K562 (cell line): ENCODE results near the gene SLC35F2. TPM values are rescaled to one million over a fixed set of nuclear protein-coding genes. Genes with fewer than 3 reads are reported as not detected.

Experiments
- ATAC-seq: fragments of 200-7000 bp; cut with Tn5 transposase; 3 replicates; pipeline ENCODE4 v1.9.1; 2020; ENCODE audit warnings: moderate library complexity
- BruUV-seq: library from RNA; stranded (reverse); fragments of 400-500 nt; replicated peaks from 2 replicates; lab custom pipeline; 2021; lab: Mats Ljungman, UMichigan
- CTCF ChIA-PET: fragments of 300-600 bp; formaldehyde crosslinking; extraction: SDS; loops from one replicate; lab custom pipeline; 2021; ENCODE audit warnings: low intra/inter-chr PET ratio; lab: Yijun Ruan, JAX
- POLR2A ChIA-PET: fragments of 300-600, 350-650 bp; sonication (Branson Sonifier 250); formaldehyde crosslinking; extraction: SDS; loops from one replicate; lab custom pipeline; 2021; ENCODE audit warnings: antibody characterized with exemption, inconsistent platforms; lab: Yijun Ruan, JAX
- DNase-seq, 4 experiments: peaks; one replicate each; pipeline versions ENCODE4 v3.0.0 to v3.0.0-alpha.2; 2011 to 2018; ENCODE audit warnings: low spot score in 3 of 4, mixed read lengths in 3 of 4; ENCODE audit errors: extremely low read depth in 1 of 4
- FAIRE-seq: peaks from 2 replicates; lab custom pipeline; 2011; peaks lifted over from hg19 to GRCh38; lab: Jason Lieb, UNC
- H2AFZ ChIP-seq: 2 replicates; pipeline ENCODE4 v1.6.0; 2011; ENCODE audit warnings: low read depth, low read length, control low read depth, inconsistent platforms
- H3K27ac ChIP-seq: fragments of 200-600 bp; 3 replicates; pipeline ENCODE4 v1.8.0; 2011; ENCODE audit warnings: low read depth, mild to moderate bottlenecking, control low read depth, inconsistent platforms, low read length, moderate library complexity, mixed read lengths; ENCODE audit errors: extremely low read depth
- H3K27me3 ChIP-seq, 2 experiments: fragments of 300-600 bp in 1 of 2; 2 replicates in 1 of 2; 3 replicates in 1 of 2; pipeline versions ENCODE4 v1.6.0 to v1.8.0; 2011; ENCODE audit warnings: inconsistent platforms in 2 of 2, low read length in 2 of 2, mild to moderate bottlenecking in 1 of 2, mixed read lengths in 1 of 2, moderate library complexity in 1 of 2; ENCODE audit not compliant: control insufficient read depth in 2 of 2, insufficient read depth in 2 of 2
- H3K36me3 ChIP-seq: fragments of 300-600 bp; 3 replicates; pipeline ENCODE4 v1.8.0; 2011; ENCODE audit warnings: mild to moderate bottlenecking, low read length, inconsistent platforms; ENCODE audit not compliant: control insufficient read depth, insufficient read depth
- H3K4me1 ChIP-seq, 2 experiments: fragments of 200-600 bp in 1 of 2; replicated peaks in 1 of 2; 2 replicates in 1 of 2; 3 replicates in 1 of 2; pipeline versions ENCODE4 v1.5.1 to v1.8.0; 2011; ENCODE audit warnings: inconsistent platforms in 2 of 2, low read length in 2 of 2, mild to moderate bottlenecking in 1 of 2, mixed read lengths in 1 of 2, moderate library complexity in 1 of 2; ENCODE audit not compliant: control insufficient read depth in 2 of 2, insufficient read depth in 2 of 2
- H3K4me2 ChIP-seq: 2 replicates; pipeline ENCODE4 v1.6.1; 2011; ENCODE audit warnings: low read length, control low read depth, inconsistent platforms, mixed read lengths; ENCODE audit not compliant: insufficient read depth
- H3K4me3 ChIP-seq: fragments of 200-600 bp; sonication (generic), shearing (Covaris generic); 2 replicates; pipeline ENCODE4 v1.5.1; 2016; ENCODE audit warnings: control low read depth, inconsistent platforms
- H3K79me2 ChIP-seq: fragments of 200-600 bp; 3 replicates; pipeline ENCODE4 v1.8.0; 2011; ENCODE audit warnings: low read length, inconsistent platforms; ENCODE audit not compliant: control insufficient read depth, insufficient read depth
- H3K9ac ChIP-seq, 2 experiments: 2 replicates each; pipeline versions ENCODE4 v1.6.0 to v1.6.1; 2011; ENCODE audit warnings: low read depth in 2 of 2, low read length in 2 of 2, control low read depth in 1 of 2, inconsistent platforms in 1 of 2, mild to moderate bottlenecking in 1 of 2, mixed read lengths in 1 of 2; ENCODE audit not compliant: insufficient read depth in 1 of 2
- H3K9me1 ChIP-seq: one replicate; pipeline ENCODE4 v1.6.0; 2011; ENCODE audit warnings: inconsistent platforms, mild to moderate bottlenecking, low read length, moderate library complexity; ENCODE audit not compliant: control insufficient read depth, insufficient read depth
- H3K9me3 ChIP-seq: replicated peaks from 2 replicates; pipeline ENCODE4 v1.5.1; 2011; ENCODE audit warnings: low read depth, low read length, inconsistent platforms; ENCODE audit not compliant: control insufficient read depth, insufficient read depth
- H4K20me1 ChIP-seq: replicated peaks from 2 replicates; pipeline ENCODE4 v1.6.1; 2011; ENCODE audit warnings: low read length, inconsistent platforms, mixed read lengths; ENCODE audit not compliant: control insufficient read depth, insufficient read depth
- ATF6 ChIP-seq: sonication (generic); formaldehyde crosslinking; IDR thresholded peaks from 2 replicates; pipeline ENCODE4 v1.4.0; 2020; ENCODE audit warnings: mild to moderate bottlenecking, missing genetic modification reagents
- BCL6 ChIP-seq: fragments of 250-450 bp; sonication (Bioruptor Pico); IDR thresholded peaks from 2 replicates; pipeline ENCODE4 v1.4.0; 2020
- FOXA3 ChIP-seq, 2 experiments: fragments of 450-650 bp in 1 of 2; sonication (generic) in 1 of 2; formaldehyde crosslinking; IDR thresholded peaks in 1 of 2; conservative IDR thresholded peaks in 1 of 2; 2 replicates each; pipeline versions ENCODE4 v1.4.0 to v1.8.0; 2020 to 2022; ENCODE audit warnings: mild to moderate bottlenecking in 2 of 2, missing genetic modification reagents in 1 of 2
- HNRNPUL1 ChIP-seq: fragments of 200-400 bp; formaldehyde crosslinking; IDR thresholded peaks from 2 replicates; pipeline ENCODE4 v1.6.1; 2017; ENCODE audit warnings: low read length
- MCM3 ChIP-seq: fragments of 450-650 bp; IDR thresholded peaks from 2 replicates; pipeline ENCODE4 v1.6.1; 2016
- NFXL1 ChIP-seq: fragments of 450-650 bp; formaldehyde crosslinking; IDR thresholded peaks from 2 replicates; pipeline ENCODE4 v1.4.0; 2021; ENCODE audit warnings: mild to moderate bottlenecking
- PHTF2 ChIP-seq: fragments of 250-450 bp; sonication (Bioruptor Pico); IDR thresholded peaks from 2 replicates; pipeline ENCODE4 v1.5.0; 2021; ENCODE audit warnings: mild to moderate bottlenecking
- PYGO2 ChIP-seq: fragments of 450-650 bp; IDR thresholded peaks from 2 replicates; pipeline ENCODE4 v1.6.1; 2016; ENCODE audit warnings: mild to moderate bottlenecking, missing genetic modification characterization, moderate library complexity, missing compliant biosample characterization
- RNF2 ChIP-seq: sonication (generic); IDR thresholded peaks from 2 replicates; pipeline ENCODE4 v1.6.1; 2016
- SMARCE1 ChIP-seq: fragments of 450-650 bp; IDR thresholded peaks from 2 replicates; pipeline ENCODE4 v1.7.1; 2016; ENCODE audit warnings: mild to moderate bottlenecking
- STAT6 ChIP-seq: sonication (generic); formaldehyde crosslinking; IDR thresholded peaks from 2 replicates; pipeline ENCODE4 v1.8.1; 2023; ENCODE audit warnings: mild to moderate bottlenecking, missing genetic modification reagents
- U2AF2 ChIP-seq: fragments of 200-400 bp; formaldehyde crosslinking; optimal IDR thresholded peaks from 2 replicates; pipeline ENCODE3; 2017; ENCODE audit warnings: low read depth, mild to moderate bottlenecking, low read length
- ZKSCAN8 ChIP-seq: fragments of 200-800 bp; sonication (Bioruptor generic); IDR thresholded peaks from 2 replicates; pipeline ENCODE4 v1.6.1; 2016; ENCODE audit warnings: missing genetic modification characterization, missing compliant biosample characterization
- ZNF124 ChIP-seq: sonication (generic); formaldehyde crosslinking; IDR thresholded peaks from 2 replicates; pipeline ENCODE4 v1.8.1; 2022; ENCODE audit warnings: missing genetic modification reagents
- ZNF282 ChIP-seq: sonication (generic); formaldehyde crosslinking; IDR thresholded peaks from 2 replicates; pipeline ENCODE4 v1.8.1; 2023; ENCODE audit warnings: missing genetic modification reagents
- WGBS: fragments of 100-300 bp; shearing (Covaris generic); methylation state at CpG from one replicate; pipeline ENCODE4 v1.1.6; 2016; ENCODE audit warnings: low coverage, mixed read lengths; ENCODE audit not compliant: insufficient coverage; ENCODE audit errors: missing lambda C conversion rate; 5-methylcytosine and 5-hydroxymethylcytosine counted together
- in situ Hi-C: fragments of 300-500 bp; cut with MboI; formaldehyde crosslinking; loops from 4 replicates; pipeline ENCODE4 v1.15.0; 2018; ENCODE audit warnings: inconsistent platforms, mixed read lengths
- intact Hi-C: fragments of 100-400 bp; cut with micrococcal nuclease; formaldehyde crosslinking; loops from 2 replicates; pipeline ENCODE4 v1.14.2; 2022
- polyA plus RNA-seq, 8 experiments: library from polyadenylated mRNA; depleted of rRNA in 4 of 8; stranded (reverse) in 5 of 8; unstranded in 3 of 8; fragments of >200 nt; fragmentation: Nextera tagmentation in 2 of 8; fragmentation: Illumina TruSeq in 1 of 8; extraction: Ambion mirVana in 2 of 8; extraction: Trizol in 1 of 8; gene quantifications; 2 replicates each; pipeline versions ENCODE4 v1.2.1 to v1.2.3, GENCODE V29; 2011 to 2014; ENCODE audit warnings: inconsistent platforms in 1 of 8, missing spikeins in 1 of 8
- total RNA-seq, 7 experiments: library from RNA; depleted of rRNA in 6 of 7; stranded (reverse); fragments of >200 nt in 6 of 7; fragmentation: Illumina TruSeq in 2 of 7; extraction: Trizol in 2 of 7; gene quantifications; 2 replicates each; pipeline versions ENCODE4 v1.2.1 to v1.2.3, GENCODE V29; 2011 to 2021; ENCODE audit warnings: low replicate concordance in 1 of 7

SLC35F2 gene
- total and polyA plus RNA-seq, 9 of the 15 experiments (the other 6 are each of a cell fraction or from before 2014, with no cell fraction given) = 28.6 to 63.9 (median 53.4) TPM

GRCh38 chr11:107849790-107850189 is 8.8 kb downstream of the SLC35F2 start:
- POLR2A ChIA-PET = interaction anchor here (0.8 to 1.2 kb wide), 2 partner anchors 9 kb away, joined by 3 to 5 read pairs; partner anchors contain the start of gene SLC35F2
- H3K36me3 ChIP-seq = peaks cover 17% of the 10 kb centered on the region; the same call in 1 of the 3 replicates
- no peaks in the 10 kb centered on the region for H3K27me3 ChIP-seq
- BruUV-seq = no TSS peak
- CTCF ChIA-PET = no interaction called here
- no peak overlapping the region for H3K27ac ChIP-seq
- H3K9me1 ChIP-seq = peaks cover 4% of the 10 kb centered on the region
- intact Hi-C loops (no loop called here), in situ Hi-C loops (no loop called here)
- no peak for FAIRE-seq
- H3K4me1 ChIP-seq = peaks cover 0 to 6% of the 10 kb centered on the region in 2 experiments; a peak in 3 of 5 replicates
- peak; percentile 55 for ATAC-seq
- peaks cover 83% of the 10 kb centered on the region for H3K79me2 ChIP-seq
- H3K4me3 ChIP-seq = no peak overlapping the region
- TF ChIP-seq ZKSCAN8 (no peak), SMARCE1 (no peak), NFXL1 (no peak), ZNF282 (CRISPR knock-in tag) (no peak), U2AF2 (no peak), RNF2 (no peak), PYGO2 (no peak)
- H3K9ac ChIP-seq = no peak overlapping the region; a peak in 1 of 4 replicates
- H3K9me3 ChIP-seq = no peaks in the 10 kb centered on the region
- no peak for DNase-seq
- H4K20me1 ChIP-seq = peaks cover 17% of the 10 kb centered on the region
- H2AFZ ChIP-seq = no peak overlapping the region
- no peak overlapping the region for H3K4me2 ChIP-seq

GRCh38 chr11:107848345-107848744 is 10.2 kb downstream of the SLC35F2 start:
- TF ChIP-seq ZNF124 (CRISPR knock-in tag) (no peak), BCL6 (no peak), MCM3 (no peak), HNRNPUL1 (no peak), STAT6 (no peak), ATF6 (no peak), PHTF2 (CRISPR knock-in tag) (no peak), FOXA3 (CRISPR knock-in tag; conservative IDR thresholded peaks at IDR 0.05 in 1 of 2, IDR thresholded peaks at IDR 0.05 in 1 of 2) (no peak)
- peaks cover 17% of the 10 kb centered on the region for H4K20me1 ChIP-seq
- peaks cover 80% of the 10 kb centered on the region for H3K79me2 ChIP-seq
- no TSS peak for BruUV-seq
- H3K36me3 ChIP-seq = peaks cover 18% of the 10 kb centered on the region; the same call in 1 of the 3 replicates
- ChIA-PET POLR2A (interaction anchor here (0.7 to 1.0 kb wide), 3 partner anchors 8 to 25 kb away, joined by 3 read pairs; no protein-coding TSS in a partner anchor), CTCF (no interaction called here)
- no peak overlapping the region for H3K9ac ChIP-seq
- H3K27ac ChIP-seq = no peak overlapping the region
- H3K4me1 ChIP-seq = peaks cover 0 to 6% of the 10 kb centered on the region in 2 experiments; a peak in 3 of 5 replicates
- intact Hi-C loops = no loop called here
- FAIRE-seq (no peak), ATAC-seq (no peak), DNase-seq (no peak)
- in situ Hi-C loops = no loop called here
- no peak overlapping the region for H2AFZ ChIP-seq
- no peak overlapping the region for H3K4me3 ChIP-seq
- peaks cover 4% of the 10 kb centered on the region for H3K9me1 ChIP-seq
- H3K9me3 ChIP-seq = no peaks in the 10 kb centered on the region
- H3K4me2 ChIP-seq = no peak overlapping the region
- WGBS = 25% methylated on average over 1 of the region's 1 CpG
- H3K27me3 ChIP-seq = no peaks in the 10 kb centered on the region
